ENCODE measurements around the gene CAB39.

CAB39 gene

GRCh38 chr2:230672836-230673235, 39.8 kb upstream of the CAB39 start:
- Mint-ChIP-seq H3K36me3 (ENCODE audit: low read depth) (no peaks in the 10 kb centered on the region), H3K27me3 (ENCODE audit: low read depth, poor library complexity) (peaks cover 3% of the 10 kb centered on the region), H3K9me3 (no peaks in the 10 kb centered on the region), H3K27ac (no peak overlapping the region), H3K4me1 (peaks cover 41% of the 10 kb centered on the region), H3K4me3 (no peak overlapping the region)
- no peak for TF ChIP-seq CTCF (IDR thresholded peaks at IDR 0.05)
- DNase-seq: no peak

GRCh38 chr2:230674401-230674800, 38.2 kb upstream of the CAB39 start:
- no peak for TF ChIP-seq CTCF (IDR thresholded peaks at IDR 0.05)
- Mint-ChIP-seq H3K9me3 (no peaks in the 10 kb centered on the region), H3K36me3 (ENCODE audit: low read depth) (no peaks in the 10 kb centered on the region), H3K27ac (no peak overlapping the region), H3K27me3 (ENCODE audit: low read depth, poor library complexity) (peaks cover 3% of the 10 kb centered on the region), H3K4me3 (no peak overlapping the region), H3K4me1 (peaks cover 25% of the 10 kb centered on the region)
- no peak for DNase-seq

- H3K9me3 Mint-ChIP-seq: no peaks in the 10 kb centered on the region
- no peak overlapping the region for H3K4me3 Mint-ChIP-seq
- no peak for DNase-seq
- H3K36me3 Mint-ChIP-seq (ENCODE audit: low read depth): no peaks in the 10 kb centered on the region
- no peak for TF ChIP-seq CTCF (IDR thresholded peaks at IDR 0.05)
- peaks cover 3% of the 10 kb centered on the region for H3K27me3 Mint-ChIP-seq (ENCODE audit: low read depth, poor library complexity)
- peaks cover 18% of the 10 kb centered on the region for H3K4me1 Mint-ChIP-seq
- no peak overlapping the region for H3K27ac Mint-ChIP-seq
Observed at GRCh38 chr2:230674966-230675672, 37.5 kb upstream of the CAB39 start.

- Mint-ChIP-seq H3K27ac (no peak overlapping the region), H3K36me3 (ENCODE audit: low read depth) (no peaks in the 10 kb centered on the region), H3K4me1 (peaks cover 9% of the 10 kb centered on the region)
Observed at GRCh38 chr2:230676546-230676945, 36.1 kb upstream of the CAB39 start.

GRCh38 chr2:230677201-230677946, 35.3 kb upstream of the CAB39 start:
- TF ChIP-seq CTCF (IDR thresholded peaks at IDR 0.05): no peak
- peaks cover 7% of the 10 kb centered on the region for H3K4me1 Mint-ChIP-seq
- DNase-seq: no peak
- H3K4me3 Mint-ChIP-seq: no peak overlapping the region
- H3K36me3 Mint-ChIP-seq (ENCODE audit: low read depth): no peaks in the 10 kb centered on the region
- no peaks in the 10 kb centered on the region for H3K27me3 Mint-ChIP-seq (ENCODE audit: low read depth, poor library complexity)
- H3K27ac Mint-ChIP-seq: no peak overlapping the region
- no peaks in the 10 kb centered on the region for H3K9me3 Mint-ChIP-seq

More at GRCh38 chr2:230676546-230676945, 36.1 kb upstream of the CAB39 start:
- Mint-ChIP-seq H3K27me3 (ENCODE audit: low read depth, poor library complexity) (no peaks in the 10 kb centered on the region), H3K9me3 (no peaks in the 10 kb centered on the region), H3K4me3 (no peak overlapping the region)
- no peak for TF ChIP-seq CTCF (IDR thresholded peaks at IDR 0.05)
- no peak for DNase-seq
